Femur (tissue), 1 donor: ENCODE measurements around the gene ERC1.

Experiments
- DNase-seq: peaks from one replicate; pipeline ENCODE4 v3.0.0-alpha.2; 2017

ERC1 gene

DNA sequence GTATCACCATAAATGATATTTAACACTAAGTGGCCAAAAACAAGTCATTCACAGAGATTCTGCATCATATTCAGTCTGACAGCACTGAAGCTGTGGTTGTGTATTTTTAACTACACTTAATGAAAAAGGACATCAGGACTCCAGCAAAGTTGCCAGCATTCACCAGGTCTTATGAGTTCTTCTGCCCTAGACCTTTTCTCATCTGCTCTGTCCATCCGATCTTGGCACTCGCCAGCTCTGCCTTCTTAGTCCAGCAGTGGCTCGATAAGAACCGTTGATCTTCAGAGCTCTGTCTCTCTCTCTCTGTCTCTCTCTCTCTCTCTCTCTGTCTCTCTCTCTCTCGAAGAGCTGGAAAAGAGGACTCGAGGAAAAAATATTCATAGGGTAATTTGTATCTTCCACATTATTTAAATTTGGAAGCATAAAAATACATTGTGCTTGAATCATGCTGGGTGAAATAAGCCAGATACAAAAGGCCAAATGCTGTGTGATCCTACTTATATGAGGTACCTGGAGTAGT is 371.2 kb downstream of the ERC1 start:
- no peak for DNase-seq

DNA sequence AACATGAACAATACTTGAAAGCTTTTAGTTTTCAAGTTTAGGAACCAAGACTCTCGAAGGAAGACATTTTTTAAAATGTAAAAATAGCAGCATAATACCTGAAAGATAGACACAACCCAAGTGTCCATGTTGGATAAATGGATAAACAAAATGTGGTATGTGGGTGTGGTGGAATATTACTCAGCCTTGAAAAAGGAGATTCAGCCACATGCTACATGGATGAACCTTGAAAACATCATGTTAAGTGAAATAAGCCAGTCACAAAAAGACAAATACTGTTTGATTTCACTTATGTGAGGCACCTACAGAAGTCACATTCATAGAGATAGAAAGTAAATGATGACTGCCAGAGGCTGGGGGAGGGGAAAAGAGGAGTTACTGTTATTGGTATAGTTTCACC is 374.7 kb downstream of the ERC1 start:
- DNase-seq: no peak

DNA sequence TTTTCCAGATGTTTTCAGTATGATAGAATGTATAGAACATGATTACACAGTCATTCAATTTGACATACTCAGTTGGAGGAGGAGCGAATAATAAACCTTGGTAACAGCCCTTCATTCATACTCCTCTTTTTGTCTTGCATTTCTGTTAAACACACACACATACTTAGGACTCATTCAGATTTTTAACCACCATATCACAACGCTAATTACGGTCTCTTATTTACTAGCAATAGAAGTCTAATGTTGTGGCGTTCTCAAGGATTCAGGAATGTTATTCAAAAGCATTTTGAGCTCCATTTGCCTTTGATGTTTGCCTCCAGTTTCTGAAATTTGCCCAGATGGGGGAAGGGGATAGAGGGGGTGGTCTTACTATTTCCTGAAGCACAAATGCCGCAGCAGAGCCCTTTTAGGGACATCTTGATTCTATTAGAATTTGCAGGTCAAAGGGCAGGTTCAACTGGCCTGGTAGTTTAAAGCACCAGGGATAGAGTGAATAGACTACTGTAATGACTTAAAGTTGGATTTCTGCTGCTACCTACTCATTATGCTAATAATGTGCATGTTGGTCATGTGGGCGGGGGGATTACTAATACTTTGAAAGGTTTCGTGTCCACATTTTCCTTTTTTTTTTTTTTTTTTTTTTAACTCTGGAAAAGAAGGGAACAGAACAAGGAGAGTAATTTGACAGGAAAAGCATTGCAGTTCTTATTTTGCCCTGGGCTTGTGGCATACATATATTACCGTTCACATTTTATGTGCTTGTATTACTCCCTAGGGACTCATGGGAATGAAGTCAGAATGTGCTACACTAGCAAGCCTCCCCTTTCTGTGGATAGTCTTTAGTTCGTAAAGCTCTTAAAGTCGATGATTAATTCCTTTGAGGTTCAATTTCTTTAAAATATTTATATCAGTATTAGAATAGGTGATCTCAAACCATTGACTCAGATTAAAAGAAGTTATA is 376.6 kb downstream of the ERC1 start:
- no peak for DNase-seq

DNA sequence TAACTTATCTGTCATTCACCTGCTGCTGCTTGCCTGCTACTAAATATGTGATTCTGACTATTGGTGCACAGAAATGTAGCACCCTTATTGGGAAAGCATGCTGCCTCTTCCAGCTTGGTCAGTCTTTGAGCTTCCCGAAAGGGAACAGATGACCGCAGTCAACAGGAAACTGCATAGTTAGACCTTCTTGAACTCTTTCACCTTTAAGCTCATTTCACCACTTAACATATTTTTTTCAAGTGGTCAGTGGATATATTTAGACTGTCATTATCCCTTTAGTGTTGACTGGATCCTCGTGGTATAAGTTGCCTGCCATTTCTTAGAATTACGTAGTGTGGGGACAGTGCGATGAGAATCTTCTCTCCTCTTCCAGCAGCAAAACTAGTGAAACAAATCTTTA is 378.4 kb downstream of the ERC1 start:
- DNase-seq: no peak

GRCh38 chr12:1369938-1370500 is 379.0 kb downstream of the ERC1 start:
- no peak for DNase-seq

- peak; percentile 77 for DNase-seq
These were observed 383.1 kb downstream of the ERC1 start for GRCh38 chr12:1373901-1374735.

DNA sequence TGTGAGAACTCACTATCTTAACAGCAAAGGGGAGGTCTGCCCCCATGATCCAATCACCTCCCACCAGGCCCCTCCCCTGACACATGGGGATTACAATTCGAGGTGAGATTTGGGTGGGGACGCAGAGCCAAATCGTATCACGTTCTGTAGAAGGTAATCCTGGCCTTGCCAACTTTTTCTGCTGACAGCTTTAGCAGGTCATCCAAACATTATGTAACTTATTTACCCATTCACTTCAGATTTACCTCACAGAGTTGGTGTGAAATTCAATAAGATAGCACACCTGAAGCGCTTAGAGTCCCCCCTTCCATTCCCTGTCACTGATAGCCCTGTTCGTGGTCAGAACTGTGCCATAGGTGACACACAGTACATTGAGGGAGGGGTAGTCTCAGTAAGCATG is 384.3 kb downstream of the ERC1 start:
- no peak for DNase-seq

GRCh38 chr12:1377117-1377516 is 386.1 kb downstream of the ERC1 start:
- no peak for DNase-seq

DNA sequence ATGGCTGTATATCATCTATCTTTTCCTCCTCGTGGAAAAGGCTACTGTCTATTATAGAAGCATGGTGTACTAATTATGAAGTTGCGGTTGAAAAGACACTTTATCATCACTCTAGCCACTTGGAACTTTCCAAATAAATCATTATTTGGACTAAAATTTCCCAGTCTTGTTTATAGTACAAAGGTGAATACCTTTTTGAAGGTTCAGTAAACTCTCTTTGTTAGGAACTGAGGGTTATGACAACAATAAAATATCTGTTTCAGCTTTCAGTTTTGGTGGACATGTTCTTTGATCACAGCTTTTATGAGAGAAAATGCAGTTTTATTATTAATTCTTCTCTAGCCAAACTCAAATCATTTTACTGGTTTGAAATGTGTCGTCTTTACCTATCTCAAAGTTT is 386.7 kb downstream of the ERC1 start:
- no peak for DNase-seq

DNA sequence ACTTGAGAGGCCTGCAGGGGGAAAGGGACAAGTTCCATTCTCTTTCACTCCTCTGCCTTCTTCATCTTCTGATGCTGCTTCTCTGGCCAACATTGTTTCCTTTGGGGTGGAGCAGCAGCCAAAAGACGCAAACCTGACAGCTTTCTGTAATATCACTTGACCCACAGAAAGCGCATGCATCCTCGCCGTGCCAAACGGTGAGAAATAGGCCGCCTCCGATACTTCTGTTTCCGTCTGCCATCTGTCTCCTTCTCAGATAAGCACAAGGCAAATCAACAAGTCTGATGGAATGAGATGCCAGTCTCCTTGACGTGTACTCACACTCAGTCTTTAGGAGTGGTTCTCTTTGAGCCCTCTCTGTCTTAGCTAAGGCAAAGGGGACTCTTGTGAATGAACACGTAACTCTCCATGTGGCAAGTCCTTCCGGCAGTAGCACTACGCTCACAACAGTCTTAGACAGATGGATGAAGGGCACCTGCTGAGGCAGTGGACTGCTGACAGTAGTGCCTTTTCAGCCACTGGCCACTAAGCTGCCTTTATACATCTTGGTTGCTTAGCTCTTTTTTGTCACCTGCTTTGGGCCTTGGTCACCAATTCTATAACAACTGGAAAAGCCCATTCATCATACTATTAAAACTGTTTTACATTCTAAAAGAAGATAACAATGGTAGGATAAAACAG is 389.3 kb downstream of the ERC1 start:
- DNase-seq: no peak

DNA sequence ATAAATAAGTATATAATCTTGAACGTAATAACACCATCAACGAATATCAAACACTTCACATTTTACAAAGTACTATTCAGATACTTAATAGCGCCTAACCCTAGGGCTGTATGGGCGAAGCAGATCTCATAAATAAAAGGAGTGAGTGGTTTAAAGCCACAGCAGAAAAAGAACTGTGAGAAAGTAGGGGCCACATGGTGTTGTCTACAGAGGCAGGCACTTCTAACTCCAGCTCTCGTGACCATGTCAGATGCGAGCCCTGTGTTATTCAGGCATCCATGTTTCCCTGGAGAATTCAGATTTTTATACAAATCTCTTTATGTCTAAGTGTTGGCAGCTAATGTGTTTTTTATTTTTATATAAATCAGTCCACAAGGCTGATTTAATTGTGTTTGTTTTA is 391.1 kb downstream of the ERC1 start:
- no peak for DNase-seq

DNA sequence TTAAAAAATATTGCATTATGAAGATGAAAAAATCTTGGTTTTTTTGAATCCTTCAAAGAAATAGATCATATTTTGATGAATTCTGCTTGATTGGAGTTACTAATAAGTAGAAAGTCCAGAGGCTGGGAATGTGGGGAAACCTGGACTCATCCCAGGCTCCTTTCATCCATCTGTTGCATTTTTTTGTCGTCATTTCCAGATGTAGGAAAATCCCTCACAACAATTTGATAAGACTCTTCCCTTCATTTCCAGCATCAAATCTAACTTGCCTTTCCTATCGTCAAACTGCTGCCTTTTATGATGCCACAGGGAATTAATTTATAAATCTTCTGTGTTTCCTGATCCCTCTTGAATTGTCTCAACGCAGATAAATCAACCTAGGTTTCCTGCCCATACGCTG is 391.8 kb downstream of the ERC1 start:
- no peak for DNase-seq

DNA sequence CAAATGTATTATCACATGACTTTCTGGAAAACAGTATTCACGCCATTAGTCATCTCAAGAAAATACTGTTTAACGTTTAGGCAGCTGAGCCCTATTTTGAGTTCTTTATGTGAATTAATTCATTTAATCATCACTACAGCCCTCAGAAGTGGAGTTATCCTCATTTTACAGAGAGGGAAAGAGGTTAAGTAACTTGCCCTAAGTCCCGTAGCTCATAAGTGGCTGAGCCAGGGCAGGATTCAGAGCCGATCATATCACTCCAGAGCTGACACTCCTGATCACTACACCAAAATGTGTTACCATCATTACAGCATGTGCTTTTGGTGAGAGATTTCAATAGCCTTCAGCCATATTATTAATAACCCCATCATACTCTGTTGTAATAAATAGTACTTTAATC is 392.7 kb downstream of the ERC1 start:
- no peak for DNase-seq

DNA sequence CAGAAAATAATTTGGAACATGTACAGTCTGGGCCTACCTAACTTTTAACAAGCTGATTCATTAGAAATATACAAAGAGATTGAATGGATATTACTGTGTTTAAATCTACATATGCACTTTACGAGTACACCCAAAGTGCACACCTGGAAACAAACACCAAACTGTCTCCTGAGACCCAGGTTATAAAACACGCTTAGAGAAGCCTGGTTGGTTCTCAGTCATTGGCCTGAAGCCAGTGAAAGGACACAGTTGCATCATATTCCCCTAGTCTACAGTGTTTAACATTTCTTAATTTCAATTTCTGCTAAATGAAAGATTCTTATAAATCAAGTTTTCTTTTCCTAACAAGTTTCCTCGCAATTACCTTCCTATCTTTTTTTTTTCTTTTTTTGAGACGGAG is 393.9 kb downstream of the ERC1 start:
- DNase-seq: no peak

DNA sequence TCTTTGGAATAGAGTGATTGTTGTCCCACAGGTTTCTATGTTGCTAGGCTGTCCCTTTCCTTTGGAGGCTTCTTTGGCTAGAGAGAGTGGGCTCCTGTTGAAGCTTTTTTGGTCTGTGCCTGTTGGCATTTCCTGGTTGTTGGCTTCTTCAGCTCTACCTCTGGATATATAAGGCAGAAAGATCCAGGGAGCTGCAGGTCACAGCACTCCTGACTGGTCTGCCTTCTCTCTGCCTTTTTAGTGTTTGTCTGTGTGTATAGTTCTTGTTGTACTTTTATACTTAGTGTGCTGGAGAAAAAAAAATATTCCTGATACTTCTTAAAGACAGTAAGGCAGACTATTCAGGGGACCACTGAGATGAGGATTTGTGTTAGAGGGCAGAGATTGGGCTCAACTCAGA is 400.7 kb downstream of the ERC1 start:
- DNase-seq: no peak

GRCh38 chr12:1395421-1395955 is 404.5 kb downstream of the ERC1 start:
- no peak for DNase-seq

DNA sequence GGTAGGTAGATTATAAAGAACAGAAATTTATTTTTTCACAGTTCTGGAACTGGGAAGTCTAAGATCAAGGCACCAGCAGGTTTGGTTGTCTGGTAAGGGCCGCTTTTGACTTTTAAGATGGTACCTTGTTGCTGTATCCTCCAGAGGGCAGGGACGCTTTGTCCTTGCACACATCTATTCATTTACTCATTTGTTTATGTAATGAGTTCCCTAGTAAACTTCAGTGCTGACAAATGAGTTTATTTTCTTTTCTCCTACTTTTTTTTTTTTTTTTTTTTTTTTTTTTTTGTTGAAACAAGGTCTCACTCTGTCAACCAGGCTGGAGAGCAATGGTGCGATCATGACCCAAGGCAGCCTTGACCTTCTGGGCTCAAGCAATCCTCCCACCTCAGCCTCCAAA is 407.6 kb downstream of the ERC1 start:
- DNase-seq: no peak

GRCh38 chr12:1401891-1402290 is 410.9 kb downstream of the ERC1 start:
- DNase-seq: no peak

GRCh38 chr12:1403417-1403816 is 412.4 kb downstream of the ERC1 start:
- DNase-seq: no peak

- DNase-seq: no peak
These were observed 414.6 kb downstream of the ERC1 start for GRCh38 chr12:1405619-1406018.

- DNase-seq: no peak
These were observed 419.8 kb downstream of the ERC1 start for GRCh38 chr12:1410794-1411193.

GRCh38 chr12:1413930-1414329 is 422.9 kb downstream of the ERC1 start:
- DNase-seq: no peak

GRCh38 chr12:1418144-1418543 is 427.1 kb downstream of the ERC1 start:
- no peak for DNase-seq
